ENCODE data around the gene MEGF6.

The MEGF6 gene

GRCh38 chr1:3603156-3603555, 8.2 kb downstream of the MEGF6 start:
- no peaks in the 10 kb centered on the region for H3K36me3 ChIP-seq
- peaks cover 0 to 56% of the 10 kb centered on the region in 2 donors for H3K27me3 ChIP-seq
- DNase-seq: no peak
- H3K4me3 ChIP-seq: no peak overlapping the region
- intact Hi-C loops (cut with DNase I; ENCODE audit: low total_unique reads): no loop called here
- H3K9me3 ChIP-seq: no peaks in the 10 kb centered on the region
- TF ChIP-seq, protein P1, sequence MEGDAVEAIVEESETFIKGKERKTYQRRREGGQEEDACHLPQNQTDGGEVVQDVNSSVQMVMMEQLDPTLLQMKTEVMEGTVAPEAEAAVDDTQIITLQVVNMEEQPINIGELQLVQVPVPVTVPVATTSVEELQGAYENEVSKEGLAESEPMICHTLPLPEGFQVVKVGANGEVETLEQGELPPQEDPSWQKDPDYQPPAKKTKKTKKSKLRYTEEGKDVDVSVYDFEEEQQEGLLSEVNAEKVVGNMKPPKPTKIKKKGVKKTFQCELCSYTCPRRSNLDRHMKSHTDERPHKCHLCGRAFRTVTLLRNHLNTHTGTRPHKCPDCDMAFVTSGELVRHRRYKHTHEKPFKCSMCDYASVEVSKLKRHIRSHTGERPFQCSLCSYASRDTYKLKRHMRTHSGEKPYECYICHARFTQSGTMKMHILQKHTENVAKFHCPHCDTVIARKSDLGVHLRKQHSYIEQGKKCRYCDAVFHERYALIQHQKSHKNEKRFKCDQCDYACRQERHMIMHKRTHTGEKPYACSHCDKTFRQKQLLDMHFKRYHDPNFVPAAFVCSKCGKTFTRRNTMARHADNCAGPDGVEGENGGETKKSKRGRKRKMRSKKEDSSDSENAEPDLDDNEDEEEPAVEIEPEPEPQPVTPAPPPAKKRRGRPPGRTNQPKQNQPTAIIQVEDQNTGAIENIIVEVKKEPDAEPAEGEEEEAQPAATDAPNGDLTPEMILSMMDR (IDR thresholded peaks at IDR 0.05): no peak
- H3K27ac ChIP-seq: no peak overlapping the region
- peaks cover 0 to 5% (median 0%) of the 10 kb centered on the region in 4 donors for H3K4me1 ChIP-seq

DNA sequence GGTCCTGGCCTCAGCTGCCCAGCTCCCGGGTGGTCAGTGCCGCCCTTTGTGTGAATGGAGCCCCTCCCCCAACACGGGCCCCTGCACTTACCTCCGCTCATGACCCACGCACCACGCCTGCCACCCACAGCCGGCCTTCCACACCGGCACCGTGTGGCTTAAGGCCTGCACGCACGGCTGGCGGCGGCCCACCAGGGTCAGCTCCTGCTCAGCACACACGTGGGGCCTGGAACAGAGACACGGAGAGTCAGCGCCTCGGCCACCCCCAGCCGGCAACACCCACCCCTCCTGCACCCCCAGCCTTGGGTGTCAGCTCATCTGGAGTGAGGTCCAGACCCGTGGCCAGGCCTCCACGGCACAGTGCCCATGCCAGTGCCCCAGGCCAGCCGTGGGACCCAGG, 8.9 kb downstream of the MEGF6 start:
- H3K36me3 ChIP-seq: no peaks in the 10 kb centered on the region
- TF ChIP-seq, protein P1 (IDR thresholded peaks at IDR 0.05): no peak
- H3K27me3 ChIP-seq: peaks cover 0 to 49% of the 10 kb centered on the region in 2 donors
- H3K9me3 ChIP-seq: no peaks in the 10 kb centered on the region
- intact Hi-C loops (cut with DNase I; ENCODE audit: low total_unique reads): no loop called here
- no peak overlapping the region for H3K27ac ChIP-seq
- H3K4me1 ChIP-seq: peaks cover 0 to 12% (median 3%) of the 10 kb centered on the region in 4 donors
- no peak for DNase-seq
- H3K4me3 ChIP-seq: no peak overlapping the region

DNA sequence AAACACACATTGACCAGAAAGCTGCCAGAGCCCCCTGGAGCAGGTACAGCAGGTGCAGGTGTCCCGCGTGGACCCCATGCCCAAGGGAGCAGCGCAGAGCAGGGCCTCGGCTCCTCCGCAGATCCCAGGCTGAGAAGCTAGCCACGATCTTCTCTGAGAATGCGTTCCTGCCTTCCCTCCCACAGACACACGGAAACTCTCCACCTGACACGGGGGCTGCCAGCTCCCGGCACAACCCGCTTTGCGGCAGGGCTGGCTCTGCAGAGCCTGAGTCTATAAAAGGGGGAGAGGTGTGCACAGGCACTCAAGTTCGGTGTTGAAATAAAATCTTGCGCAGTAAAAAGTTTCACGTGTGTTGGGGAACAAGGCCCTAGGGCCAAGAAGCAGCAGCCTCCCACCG, 9.6 kb downstream of the MEGF6 start:
- H3K4me3 ChIP-seq: no peak overlapping the region
- H3K36me3 ChIP-seq: no peaks in the 10 kb centered on the region
- no peak for DNase-seq
- intact Hi-C loops (cut with DNase I; ENCODE audit: low total_unique reads): no loop called here
- H3K9me3 ChIP-seq: no peaks in the 10 kb centered on the region
- no peak overlapping the region for H3K27ac ChIP-seq
- H3K27me3 ChIP-seq: peaks cover 0 to 42% of the 10 kb centered on the region in 2 donors
- peaks cover 0 to 12% (median 3%) of the 10 kb centered on the region in 4 donors for H3K4me1 ChIP-seq
- TF ChIP-seq, protein P1 (IDR thresholded peaks at IDR 0.05): no peak

DNA sequence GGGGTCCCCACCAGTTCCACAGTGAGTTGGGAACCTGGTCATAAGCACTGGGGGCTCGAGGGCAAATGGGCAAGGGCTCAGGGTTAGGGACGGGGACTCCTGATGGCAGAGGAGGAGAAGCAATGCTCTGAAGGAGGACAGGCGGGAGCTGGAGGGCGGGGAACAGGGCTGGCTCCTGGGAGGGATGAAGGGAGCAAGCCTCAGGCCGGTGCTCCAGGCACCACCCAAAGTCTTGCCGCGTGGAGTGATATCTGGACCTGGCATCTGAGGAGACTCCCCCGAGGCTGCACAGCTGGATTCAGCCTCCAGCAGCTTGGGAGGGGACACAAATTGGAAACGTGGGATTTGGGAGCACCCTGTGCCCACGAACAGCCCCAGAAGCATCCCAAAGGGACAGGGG, 11.0 kb downstream of the MEGF6 start:
- DNase-seq: no peak
- H3K27me3 ChIP-seq: peaks cover 0 to 31% of the 10 kb centered on the region in 2 donors
- H3K4me3 ChIP-seq: no peak overlapping the region
- H3K27ac ChIP-seq: no peak overlapping the region
- H3K36me3 ChIP-seq: no peaks in the 10 kb centered on the region
- H3K9me3 ChIP-seq: no peaks in the 10 kb centered on the region
- intact Hi-C loops (cut with DNase I; ENCODE audit: low total_unique reads): no loop called here
- TF ChIP-seq, protein P1 (IDR thresholded peaks at IDR 0.05): no peak
- peaks cover 0 to 12% (median 3%) of the 10 kb centered on the region in 4 donors for H3K4me1 ChIP-seq

DNA sequence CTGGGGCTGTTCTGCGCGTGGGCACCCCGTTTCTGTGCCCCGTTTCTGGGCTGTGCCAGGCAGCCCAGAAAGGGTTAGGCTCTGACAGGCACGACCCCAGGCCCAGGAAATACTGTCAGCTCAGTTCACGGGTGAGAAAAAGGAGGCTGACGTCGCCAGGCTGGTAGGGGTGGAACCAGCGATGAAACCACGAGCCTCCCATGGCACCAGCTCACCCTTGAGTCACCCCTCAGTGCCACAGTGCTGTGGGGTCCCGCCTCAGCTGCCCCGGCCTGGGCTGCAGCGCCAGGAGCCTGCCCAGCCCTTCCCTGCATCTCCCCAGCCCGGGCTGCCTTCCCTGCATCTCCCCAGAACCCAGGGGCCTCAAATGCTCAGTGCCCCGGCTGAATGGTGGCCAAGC, 11.5 kb downstream of the MEGF6 start:
- H3K4me3 ChIP-seq: no peak overlapping the region
- no peaks in the 10 kb centered on the region for H3K36me3 ChIP-seq
- TF ChIP-seq, protein P1 (IDR thresholded peaks at IDR 0.05): no peak
- intact Hi-C loops (cut with DNase I; ENCODE audit: low total_unique reads): no loop called here
- peaks cover 0 to 12% (median 3%) of the 10 kb centered on the region in 4 donors for H3K4me1 ChIP-seq
- no peak for DNase-seq
- H3K9me3 ChIP-seq: no peaks in the 10 kb centered on the region
- no peak overlapping the region for H3K27ac ChIP-seq
- peaks cover 0 to 27% of the 10 kb centered on the region in 2 donors for H3K27me3 ChIP-seq

GRCh38 chr1:3599286-3599811, 12.0 kb downstream of the MEGF6 start:
- no peak overlapping the region for H3K27ac ChIP-seq
- peaks cover 0 to 12% (median 3%) of the 10 kb centered on the region in 4 donors for H3K4me1 ChIP-seq
- no peak overlapping the region for H3K4me3 ChIP-seq
- H3K36me3 ChIP-seq: no peaks in the 10 kb centered on the region
- TF ChIP-seq, protein P1 (IDR thresholded peaks at IDR 0.05): no peak
- intact Hi-C loops (cut with DNase I; ENCODE audit: low total_unique reads): no loop called here
- H3K9me3 ChIP-seq: no peaks in the 10 kb centered on the region
- DNase-seq: no peak
- H3K27me3 ChIP-seq: peaks cover 0 to 24% of the 10 kb centered on the region in 2 donors
